GM12892 (cell line): ENCODE results near the gene CRTAP.

Experiments
- POLR2A ChIP-seq: IDR thresholded peaks from 2 replicates; pipeline ENCODE4 v1.6.1; 2011; ENCODE audit warnings: low read depth, low read length, control low read depth
- POLR2AphosphoS5 ChIP-seq: IDR thresholded peaks from 2 replicates; pipeline ENCODE4 v1.6.1; 2011; ENCODE audit warnings: low read depth, low read length, control low read depth

DNA sequence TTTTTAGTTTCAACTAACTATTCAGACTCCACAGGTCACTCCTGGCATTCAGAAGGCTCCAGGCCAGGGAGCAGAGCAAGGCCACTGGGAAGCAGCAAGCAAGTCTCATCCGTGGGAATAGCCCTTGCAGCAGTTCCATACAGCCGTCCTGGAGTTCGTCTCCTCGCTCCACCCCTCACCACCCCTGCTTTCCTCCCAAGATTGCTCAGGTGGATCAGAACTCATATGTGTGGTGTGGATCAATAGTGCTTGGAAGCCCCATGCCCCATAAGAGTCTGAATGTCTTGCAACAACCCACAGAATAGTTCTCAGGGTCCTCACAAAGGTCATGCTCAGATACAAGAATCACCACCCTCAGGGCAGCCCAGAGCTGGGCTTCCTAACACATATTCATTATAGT lies 60.3 kb downstream of the CRTAP start:
- no peak for TF ChIP-seq POLR2A
- no peak for TF ChIP-seq POLR2AphosphoS5
